GM12878 (cell line): Measurements from ENCODE around the gene LIN52. TPM values are rescaled to one million over a fixed set of nuclear protein-coding genes. Genes with fewer than 3 reads are reported as not detected.

Source experiments
- ATAC-seq: fragments of 200-7000 bp; cut with Tn5 transposase; 3 replicates; pipeline ENCODE4 v1.9.1; 2020; ENCODE audit warnings: mild to moderate bottlenecking, moderate library complexity
- BruUV-seq: library from RNA; stranded (reverse); fragments of 400-500 nt; replicated peaks from 2 replicates; lab custom pipeline; 2021; lab: Mats Ljungman, UMichigan
- CTCF ChIA-PET: fragments of 300-600 bp; sonication (Branson Sonifier 250); formaldehyde crosslinking; extraction: SDS; loops from one replicate; lab custom pipeline; 2021; ENCODE audit warnings: inconsistent platforms; lab: Yijun Ruan, JAX
- POLR2A ChIA-PET: fragments of 350-600 bp; formaldehyde crosslinking; extraction: SDS; loops from one replicate; lab custom pipeline; 2021; ENCODE audit warnings: inconsistent platforms; lab: Charles Lee
- RAD21 ChIA-PET: fragments of 300-600 bp; sonication (Branson Sonifier 250); formaldehyde crosslinking; loops from one replicate; lab custom pipeline; 2023; ENCODE audit warnings: antibody characterized with exemption; ENCODE audit not compliant: unreplicated experiment; lab: Charles Lee
- SMC1A ChIA-PET: fragments of 300-600 bp; sonication (Branson Sonifier 250); formaldehyde crosslinking; loops from one replicate; lab custom pipeline; 2023; ENCODE audit not compliant: unreplicated experiment, uncharacterized antibody; lab: Charles Lee
- DNase-seq: peaks from one replicate; pipeline ENCODE4 v3.0.0-alpha.2; 2011; ENCODE audit warnings: low read depth, low spot score
- FAIRE-seq: peaks from 3 replicates; lab custom pipeline; 2011; peaks lifted over from hg19 to GRCh38; lab: Jason Lieb, UNC
- H2AFZ ChIP-seq: 2 replicates; pipeline ENCODE4 v1.6.0; 2011; ENCODE audit warnings: low read depth, low read length, control low read depth; ENCODE audit not compliant: control insufficient read depth
- H3K27ac ChIP-seq: 2 replicates; pipeline ENCODE4 v1.5.1; 2011; ENCODE audit warnings: control low read depth; ENCODE audit not compliant: control insufficient read depth, insufficient read depth
- H3K27me3 ChIP-seq, 2 experiments: replicated peaks in 1 of 2; 2 replicates each; pipeline versions ENCODE4 v1.6.0 to v1.6.1; 2011; ENCODE audit warnings: low read length in 1 of 2; ENCODE audit not compliant: control insufficient read depth in 2 of 2, insufficient read depth in 2 of 2
- H3K36me3 ChIP-seq, 2 experiments: 2 replicates each; pipeline ENCODE4 v1.5.1; 2011; ENCODE audit warnings: low read length in 1 of 2; ENCODE audit not compliant: control insufficient read depth in 2 of 2, insufficient read depth in 2 of 2
- H3K4me1 ChIP-seq: 2 replicates; pipeline ENCODE4 v1.6.1; 2011; ENCODE audit warnings: mild to moderate bottlenecking, low read length, moderate library complexity, mixed read lengths; ENCODE audit not compliant: control insufficient read depth, insufficient read depth
- H3K4me2 ChIP-seq: 2 replicates; pipeline ENCODE4 v1.6.0; 2011; ENCODE audit warnings: control low read depth; ENCODE audit not compliant: control insufficient read depth, insufficient read depth
- H3K4me3 ChIP-seq: fragments of 200-600 bp; sonication (generic); 2 replicates; pipeline ENCODE4 v1.5.1; 2016
- H3K79me2 ChIP-seq: 2 replicates; pipeline ENCODE4 v1.6.0; 2011; ENCODE audit warnings: low read length; ENCODE audit not compliant: control insufficient read depth, insufficient read depth
- H3K9ac ChIP-seq: 2 replicates; pipeline ENCODE4 v1.8.0; 2011; ENCODE audit warnings: low read length, control low read depth, mixed read lengths; ENCODE audit not compliant: control insufficient read depth, insufficient read depth
- H3K9me3 ChIP-seq: replicated peaks from 3 replicates; pipeline ENCODE4 v1.5.1; 2011; ENCODE audit warnings: mild to moderate bottlenecking, low read length; ENCODE audit not compliant: control insufficient read depth, insufficient read depth
- H4K20me1 ChIP-seq: 2 replicates; pipeline ENCODE4 v1.6.0; 2011; ENCODE audit not compliant: control insufficient read depth, insufficient read depth
- ATF2 ChIP-seq: IDR thresholded peaks from 2 replicates; pipeline ENCODE4 v1.6.1; 2012; ENCODE audit warnings: low read length, inconsistent platforms
- GATAD2B ChIP-seq: fragments of 450-650 bp; conservative IDR thresholded peaks from 2 replicates; pipeline ENCODE4 v1.6.1; 2017; ENCODE audit warnings: low read depth, mild to moderate bottlenecking, moderate library complexity
- HDAC2 ChIP-seq: fragments of 200-600 bp; sonication (generic); IDR thresholded peaks from 2 replicates; pipeline ENCODE4 v1.6.1; 2017
- IRF5 ChIP-seq: fragments of 450-650 bp; IDR thresholded peaks from 2 replicates; pipeline ENCODE4 v1.6.1; 2017; ENCODE audit warnings: borderline replicate concordance
- KDM1A ChIP-seq: fragments of 200-600 bp; sonication (generic); IDR thresholded peaks from 2 replicates; pipeline ENCODE4 v1.6.1; 2016; ENCODE audit warnings: borderline replicate concordance
- NR2C1 ChIP-seq: fragments of 450-650 bp; IDR thresholded peaks from 2 replicates; pipeline ENCODE4 v1.6.1; 2017; ENCODE audit warnings: antibody characterized with exemption, mild to moderate bottlenecking, moderate library complexity
- POLR2AphosphoS5 ChIP-seq: IDR thresholded peaks from 2 replicates; pipeline ENCODE4 v1.6.1; 2011; ENCODE audit warnings: mild to moderate bottlenecking, low read length, inconsistent platforms
- SMAD1 ChIP-seq: fragments of 450-650 bp; IDR thresholded peaks from 2 replicates; pipeline ENCODE4 v1.6.1; 2018; ENCODE audit warnings: mild to moderate bottlenecking, low read depth; ENCODE audit not compliant: partially characterized antibody
- WGBS: methylation state at CpG from one replicate; pipeline ENCODE4 v1.1.6; 2016; ENCODE audit warnings: low lambda C conversion rate; ENCODE audit not compliant: insufficient replicate concordance, insufficient coverage; ENCODE audit errors: missing lambda C conversion rate; 5-methylcytosine and 5-hydroxymethylcytosine counted together
- in situ Hi-C: fragments of 300-500 bp; cut with MboI; formaldehyde crosslinking; loops from 9 replicates; pipeline ENCODE4 v1.14.3; 2018; ENCODE audit warnings: mixed read lengths
- intact Hi-C: fragments of 100-400 bp; cut with micrococcal nuclease; formaldehyde crosslinking; loops from one replicate; pipeline ENCODE4 v1.14.2; 2022; ENCODE audit not compliant: unreplicated experiment
- polyA plus RNA-seq, 11 experiments: library from polyadenylated mRNA; depleted of rRNA in 4 of 11; unstranded in 6 of 11; stranded (reverse) in 5 of 11; fragments of >200 nt; fragmentation: Nextera tagmentation in 4 of 11; fragmentation: Illumina TruSeq in 1 of 11; extraction: Ambion mirVana in 4 of 11; extraction: Trizol in 1 of 11; gene quantifications; 1 replicate in 1 of 11; 2 replicates in 10 of 11; pipeline versions ENCODE4 v1.2.1 to v1.2.3, GENCODE V29; 2011 to 2016; ENCODE audit warnings: inconsistent platforms in 2 of 11, missing spikeins in 2 of 11, low read depth in 1 of 11
- total RNA-seq, 4 experiments: library from RNA; depleted of rRNA in 3 of 4; stranded (reverse); fragments of >200 nt in 3 of 4; fragmentation: Illumina TruSeq in 1 of 4; extraction: Trizol in 1 of 4; gene quantifications; 2 replicates each; pipeline versions ENCODE4 v1.2.1 to v1.2.3, GENCODE V29; 2013 to 2021

Gene LIN52
- total and polyA plus RNA-seq, 10 of the 15 experiments (the other 5 are each of a cell fraction or from before 2014, with no cell fraction given) = 13.3 to 30.9 (median 19.9) TPM

GRCh38 chr14:74195623-74196022 is 110.9 kb downstream of the LIN52 start:
- no peaks in the 10 kb centered on the region for H3K4me1 ChIP-seq
- TF ChIP-seq ATF2 (no peak), KDM1A (no peak), GATAD2B (no peak), POLR2AphosphoS5 (no peak), IRF5 (no peak), HDAC2 (no peak), NR2C1 (no peak), SMAD1 (no peak)
- TF ChIP-seq, all 136 proteins: peak for 0
- no peak overlapping the region for H2AFZ ChIP-seq
- ChIA-PET RAD21 (no interaction called here), POLR2A (no interaction called here), CTCF (interaction anchor here (1.1 kb wide), 2 partner anchors 13 kb away, joined by 3 read pairs; no protein-coding TSS in a partner anchor), SMC1A (no interaction called here)
- H4K20me1 ChIP-seq = no peaks in the 10 kb centered on the region
- in situ Hi-C loops (no loop called here), intact Hi-C loops (no loop called here)
- BruUV-seq = no TSS peak
- no peak overlapping the region for H3K9ac ChIP-seq
- H3K4me3 ChIP-seq = no peak overlapping the region
- H3K79me2 ChIP-seq = no peaks in the 10 kb centered on the region
- peaks cover 0 to 12% of the 10 kb centered on the region in 2 experiments; a peak in 2 of 4 replicates for H3K36me3 ChIP-seq
- H3K27me3 ChIP-seq = no peaks in the 10 kb centered on the region
- 100% methylated on average over 7 of the region's 7 CpGs for WGBS
- no peaks in the 10 kb centered on the region for H3K9me3 ChIP-seq
- DNase-seq = no peak
- no peak for ATAC-seq
- H3K27ac ChIP-seq = no peak overlapping the region
- no peak overlapping the region for H3K4me2 ChIP-seq
- no peak for FAIRE-seq
